ENCODE measurements around the gene GBA3. TPM values are rescaled to one million over a fixed set of nuclear protein-coding genes. Genes with fewer than 3 reads are reported as not detected.

The GBA3 gene
- total and polyA plus RNA-seq, 2 experiments from 2014 or later = not detected

DNA sequence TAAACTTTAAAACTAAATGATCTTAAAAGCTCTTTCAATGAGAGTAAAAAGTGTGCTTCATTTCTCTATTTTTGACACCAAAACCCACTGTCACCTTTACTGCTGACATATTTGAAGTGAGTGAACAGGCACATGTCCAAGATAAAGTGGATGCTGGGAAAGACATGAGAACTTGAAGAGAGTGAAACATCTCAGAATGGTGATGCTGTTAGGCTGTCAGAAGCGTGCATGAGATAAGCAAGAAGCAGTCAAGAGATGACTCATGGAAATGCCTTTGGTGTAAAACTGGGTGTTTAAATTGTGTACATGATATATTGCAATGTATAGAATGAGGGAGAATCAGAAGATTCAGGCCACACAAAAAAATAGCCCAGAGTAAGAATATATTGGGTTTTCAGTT is 21.8 kb upstream of the GBA3 start:
- TF ChIP-seq, protein P1, sequence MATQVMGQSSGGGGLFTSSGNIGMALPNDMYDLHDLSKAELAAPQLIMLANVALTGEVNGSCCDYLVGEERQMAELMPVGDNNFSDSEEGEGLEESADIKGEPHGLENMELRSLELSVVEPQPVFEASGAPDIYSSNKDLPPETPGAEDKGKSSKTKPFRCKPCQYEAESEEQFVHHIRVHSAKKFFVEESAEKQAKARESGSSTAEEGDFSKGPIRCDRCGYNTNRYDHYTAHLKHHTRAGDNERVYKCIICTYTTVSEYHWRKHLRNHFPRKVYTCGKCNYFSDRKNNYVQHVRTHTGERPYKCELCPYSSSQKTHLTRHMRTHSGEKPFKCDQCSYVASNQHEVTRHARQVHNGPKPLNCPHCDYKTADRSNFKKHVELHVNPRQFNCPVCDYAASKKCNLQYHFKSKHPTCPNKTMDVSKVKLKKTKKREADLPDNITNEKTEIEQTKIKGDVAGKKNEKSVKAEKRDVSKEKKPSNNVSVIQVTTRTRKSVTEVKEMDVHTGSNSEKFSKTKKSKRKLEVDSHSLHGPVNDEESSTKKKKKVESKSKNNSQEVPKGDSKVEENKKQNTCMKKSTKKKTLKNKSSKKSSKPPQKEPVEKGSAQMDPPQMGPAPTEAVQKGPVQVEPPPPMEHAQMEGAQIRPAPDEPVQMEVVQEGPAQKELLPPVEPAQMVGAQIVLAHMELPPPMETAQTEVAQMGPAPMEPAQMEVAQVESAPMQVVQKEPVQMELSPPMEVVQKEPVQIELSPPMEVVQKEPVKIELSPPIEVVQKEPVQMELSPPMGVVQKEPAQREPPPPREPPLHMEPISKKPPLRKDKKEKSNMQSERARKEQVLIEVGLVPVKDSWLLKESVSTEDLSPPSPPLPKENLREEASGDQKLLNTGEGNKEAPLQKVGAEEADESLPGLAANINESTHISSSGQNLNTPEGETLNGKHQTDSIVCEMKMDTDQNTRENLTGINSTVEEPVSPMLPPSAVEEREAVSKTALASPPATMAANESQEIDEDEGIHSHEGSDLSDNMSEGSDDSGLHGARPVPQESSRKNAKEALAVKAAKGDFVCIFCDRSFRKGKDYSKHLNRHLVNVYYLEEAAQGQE (IDR thresholded peaks at IDR 0.05; ENCODE audit: unreplicated experiment) = no peak
- TF ChIP-seq ZNF331 (CRISPR knock-in tag; IDR thresholded peaks at IDR 0.05; ENCODE audit: low read depth) (no peak), ZNF462 (CRISPR knock-in tag; IDR thresholded peaks at IDR 0.05) (no peak), JUNB (IDR thresholded peaks at IDR 0.05; ENCODE audit: unreplicated experiment) (no peak)
- no peaks in the 10 kb centered on the region for H3K27me3 Mint-ChIP-seq (ENCODE audit: insufficient read depth, low read depth, poor library complexity)
- no peak overlapping the region for H3K4me3 ChIP-seq
- no peaks in the 10 kb centered on the region for H3K36me3 Mint-ChIP-seq (ENCODE audit: low read depth)
- H2AFZ ChIP-seq = no peak overlapping the region
- H3F3A ChIP-seq (replicated peaks; ENCODE audit: low read depth) = no peaks in the 10 kb centered on the region
- no peaks in the 10 kb centered on the region for H3K36me3 ChIP-seq (ENCODE audit: insufficient read depth)
- peaks cover 13% of the 10 kb centered on the region for H3K4me1 Mint-ChIP-seq
- H3K4me3 Mint-ChIP-seq = no peak overlapping the region
- no peak overlapping the region for H3K4me2 ChIP-seq
- H3K27me3 ChIP-seq (ENCODE audit: insufficient read depth) = no peaks in the 10 kb centered on the region
- ATAC-seq (no peak), DNase-seq (ENCODE audit: low spot score) (no peak)
- H3K27ac Mint-ChIP-seq = no peak overlapping the region
- H3K9me2 ChIP-seq (ENCODE audit: insufficient read depth) = no peaks in the 10 kb centered on the region
- peaks cover 12% of the 10 kb centered on the region for H3K4me1 ChIP-seq (ENCODE audit: insufficient read depth)
- no peaks in the 10 kb centered on the region for H3K9me3 Mint-ChIP-seq
- no peaks in the 10 kb centered on the region for H4K20me1 ChIP-seq (replicated peaks; ENCODE audit: insufficient read depth)
- no peak overlapping the region for H3K27ac ChIP-seq (ENCODE audit: low read depth)
- H3K79me2 ChIP-seq (replicated peaks; ENCODE audit: insufficient read depth) = no peaks in the 10 kb centered on the region
